Activated naive CD8-positive, alpha-beta T cell treated with anti-CD3 and anti-CD28 coated beads for 36 hours (primary cell): ENCODE results near the gene PPP2R5E. TPM values are rescaled to one million over a fixed set of nuclear protein-coding genes. Genes with fewer than 3 reads are reported as not detected.

ENCODE experiments used
- DNase-seq: peaks from one replicate; pipeline ENCODE4 v3.0.0; 2021
- H3K27ac Mint-ChIP-seq: one replicate; pipeline ENCODE4 v1.8.0; 2022; ENCODE audit warnings: mild to moderate bottlenecking, moderate library complexity, mixed read lengths
- H3K27me3 Mint-ChIP-seq: one replicate; pipeline ENCODE4 v1.8.0; 2022; ENCODE audit warnings: mild to moderate bottlenecking, mixed read lengths
- H3K36me3 Mint-ChIP-seq: one replicate; pipeline ENCODE4 v1.8.0; 2021; ENCODE audit warnings: mild to moderate bottlenecking, mixed read lengths
- H3K4me1 Mint-ChIP-seq: one replicate; pipeline ENCODE4 v1.8.0; 2021; ENCODE audit warnings: mixed read lengths
- H3K4me3 Mint-ChIP-seq: one replicate; pipeline ENCODE4 v1.8.0; 2022; ENCODE audit warnings: mild to moderate bottlenecking, moderate library complexity, mixed read lengths
- H3K9me3 Mint-ChIP-seq: one replicate; pipeline ENCODE4 v1.8.0; 2022; ENCODE audit warnings: mixed read lengths
- total RNA-seq, 2 experiments: library from RNA; stranded (reverse); gene quantifications; one replicate each; pipeline ENCODE4 v1.2.3, GENCODE V29; 2021

PPP2R5E gene
- total RNA-seq, 2 experiments from 2014 or later = 42.8 to 44.8 TPM

GRCh38 chr14:63436286-63437098 is 106.7 kb downstream of the PPP2R5E start:
- H3K4me1 Mint-ChIP-seq = peaks cover 51% of the 10 kb centered on the region
- no peak overlapping the region for H3K27ac Mint-ChIP-seq
- no peaks in the 10 kb centered on the region for H3K9me3 Mint-ChIP-seq
- no peak for DNase-seq
- peaks cover 9% of the 10 kb centered on the region for H3K36me3 Mint-ChIP-seq
- H3K27me3 Mint-ChIP-seq = no peaks in the 10 kb centered on the region
- no peak overlapping the region for H3K4me3 Mint-ChIP-seq

GRCh38 chr14:63435838-63436237 is 107.3 kb downstream of the PPP2R5E start:
- no peak overlapping the region for H3K4me3 Mint-ChIP-seq
- H3K9me3 Mint-ChIP-seq = no peaks in the 10 kb centered on the region
- H3K36me3 Mint-ChIP-seq = peaks cover 5% of the 10 kb centered on the region
- no peaks in the 10 kb centered on the region for H3K27me3 Mint-ChIP-seq
- no peak for DNase-seq
- H3K4me1 Mint-ChIP-seq = peaks cover 51% of the 10 kb centered on the region
- H3K27ac Mint-ChIP-seq = no peak overlapping the region

GRCh38 chr14:63435204-63435603 is 108.0 kb downstream of the PPP2R5E start:
- DNase-seq = no peak
- Mint-ChIP-seq H3K9me3 (no peaks in the 10 kb centered on the region), H3K27me3 (no peaks in the 10 kb centered on the region), H3K4me1 (peaks cover 50% of the 10 kb centered on the region), H3K4me3 (no peak overlapping the region), H3K36me3 (peaks cover 5% of the 10 kb centered on the region), H3K27ac (no peak overlapping the region)

- H3K27me3 Mint-ChIP-seq = no peaks in the 10 kb centered on the region
- no peaks in the 10 kb centered on the region for H3K9me3 Mint-ChIP-seq
These were observed 110.2 kb downstream of the PPP2R5E start for GRCh38 chr14:63432888-63433552.

GRCh38 chr14:63432228-63432627 is 110.9 kb downstream of the PPP2R5E start:
- peaks cover 36% of the 10 kb centered on the region for H3K4me1 Mint-ChIP-seq
- H3K36me3 Mint-ChIP-seq = peaks cover 5% of the 10 kb centered on the region
- H3K4me3 Mint-ChIP-seq = no peak overlapping the region
- H3K9me3 Mint-ChIP-seq = no peaks in the 10 kb centered on the region
- no peak for DNase-seq
- H3K27ac Mint-ChIP-seq = no peak overlapping the region
- no peaks in the 10 kb centered on the region for H3K27me3 Mint-ChIP-seq

More at GRCh38 chr14:63432888-63433552, 110.2 kb downstream of the PPP2R5E start:
- H3K4me3 Mint-ChIP-seq = no peak overlapping the region
- peaks cover 43% of the 10 kb centered on the region for H3K4me1 Mint-ChIP-seq
- H3K27ac Mint-ChIP-seq = no peak overlapping the region
- no peak for DNase-seq
- peaks cover 5% of the 10 kb centered on the region for H3K36me3 Mint-ChIP-seq

GRCh38 chr14:63431466-63431865 is 111.7 kb downstream of the PPP2R5E start:
- Mint-ChIP-seq H3K36me3 (peaks cover 8% of the 10 kb centered on the region), H3K27me3 (no peaks in the 10 kb centered on the region), H3K9me3 (no peaks in the 10 kb centered on the region), H3K4me3 (no peak overlapping the region), H3K27ac (no peak overlapping the region), H3K4me1 (peaks cover 32% of the 10 kb centered on the region)
- DNase-seq = no peak

GRCh38 chr14:63428486-63428885 is 114.7 kb downstream of the PPP2R5E start:
- Mint-ChIP-seq H3K9me3 (no peaks in the 10 kb centered on the region), H3K4me3 (no peak overlapping the region), H3K4me1 (peaks cover 18% of the 10 kb centered on the region), H3K27ac (no peak overlapping the region), H3K27me3 (no peaks in the 10 kb centered on the region), H3K36me3 (peaks cover 5% of the 10 kb centered on the region)
- DNase-seq = no peak

- H3K9me3 Mint-ChIP-seq = no peaks in the 10 kb centered on the region
- no peak for DNase-seq
- H3K4me1 Mint-ChIP-seq = peaks cover 9% of the 10 kb centered on the region
- H3K27ac Mint-ChIP-seq = no peak overlapping the region
- H3K27me3 Mint-ChIP-seq = no peaks in the 10 kb centered on the region
- H3K36me3 Mint-ChIP-seq = peaks cover 6% of the 10 kb centered on the region
- no peak overlapping the region for H3K4me3 Mint-ChIP-seq
These were observed 116.3 kb downstream of the PPP2R5E start for GRCh38 chr14:63426838-63427352.

GRCh38 chr14:63423889-63424288 is 119.3 kb downstream of the PPP2R5E start:
- no peak overlapping the region for H3K27ac Mint-ChIP-seq
- H3K9me3 Mint-ChIP-seq = no peaks in the 10 kb centered on the region
- peaks cover 4% of the 10 kb centered on the region for H3K4me1 Mint-ChIP-seq
- no peak for DNase-seq
- peaks cover 16% of the 10 kb centered on the region for H3K36me3 Mint-ChIP-seq
- no peak overlapping the region for H3K4me3 Mint-ChIP-seq
- H3K27me3 Mint-ChIP-seq = no peaks in the 10 kb centered on the region

- H3K27me3 Mint-ChIP-seq = no peaks in the 10 kb centered on the region
- H3K36me3 Mint-ChIP-seq = peaks cover 16% of the 10 kb centered on the region
- H3K27ac Mint-ChIP-seq = no peak overlapping the region
- H3K4me1 Mint-ChIP-seq = peaks cover 4% of the 10 kb centered on the region
- H3K4me3 Mint-ChIP-seq = no peak overlapping the region
- no peaks in the 10 kb centered on the region for H3K9me3 Mint-ChIP-seq
- no peak for DNase-seq
These were observed 119.8 kb downstream of the PPP2R5E start for GRCh38 chr14:63423381-63423780.

- Mint-ChIP-seq H3K4me1 (peaks cover 3% of the 10 kb centered on the region), H3K9me3 (no peaks in the 10 kb centered on the region), H3K27me3 (no peaks in the 10 kb centered on the region), H3K4me3 (no peak overlapping the region), H3K27ac (no peak overlapping the region), H3K36me3 (peaks cover 15% of the 10 kb centered on the region)
- no peak for DNase-seq
These were observed 121.3 kb downstream of the PPP2R5E start for GRCh38 chr14:63421919-63422318.

- peaks cover 1% of the 10 kb centered on the region for H3K4me1 Mint-ChIP-seq
- no peak overlapping the region for H3K4me3 Mint-ChIP-seq
- no peak for DNase-seq
- H3K9me3 Mint-ChIP-seq = no peaks in the 10 kb centered on the region
- H3K27ac Mint-ChIP-seq = no peak overlapping the region
- peaks cover 13% of the 10 kb centered on the region for H3K36me3 Mint-ChIP-seq
- H3K27me3 Mint-ChIP-seq = no peaks in the 10 kb centered on the region
These were observed 122.0 kb downstream of the PPP2R5E start for GRCh38 chr14:63421226-63421625.

- no peak overlapping the region for H3K27ac Mint-ChIP-seq
- no peak overlapping the region for H3K4me3 Mint-ChIP-seq
- H3K36me3 Mint-ChIP-seq = peaks cover 21% of the 10 kb centered on the region
These were observed 125.2 kb downstream of the PPP2R5E start for GRCh38 chr14:63418020-63418419.

GRCh38 chr14:63413009-63413408 is 130.2 kb downstream of the PPP2R5E start:
- Mint-ChIP-seq H3K36me3 (peaks cover 26% of the 10 kb centered on the region), H3K27me3 (no peaks in the 10 kb centered on the region), H3K4me3 (no peak overlapping the region), H3K9me3 (no peaks in the 10 kb centered on the region), H3K27ac (no peak overlapping the region), H3K4me1 (no peaks in the 10 kb centered on the region)
- no peak for DNase-seq

More at GRCh38 chr14:63418020-63418419, 125.2 kb downstream of the PPP2R5E start:
- no peak for DNase-seq
- H3K4me1 Mint-ChIP-seq = no peaks in the 10 kb centered on the region
- no peaks in the 10 kb centered on the region for H3K9me3 Mint-ChIP-seq
- H3K27me3 Mint-ChIP-seq = no peaks in the 10 kb centered on the region

GRCh38 chr14:63406333-63406732 is 136.8 kb downstream of the PPP2R5E start:
- Mint-ChIP-seq H3K27ac (no peak overlapping the region), H3K9me3 (no peaks in the 10 kb centered on the region), H3K4me3 (no peak overlapping the region), H3K36me3 (peaks cover 26% of the 10 kb centered on the region), H3K4me1 (peaks cover 6% of the 10 kb centered on the region), H3K27me3 (no peaks in the 10 kb centered on the region)
- no peak for DNase-seq
